NT2/D1 (cell line): ENCODE data around the gene CBX2.
A peak's percentile ranks its signal among the peaks of the same experiment; 100 is the strongest.

ENCODE experiments used
- SUZ12 ChIP-seq: IDR thresholded peaks from 2 replicates; pipeline ENCODE4 v1.6.1; 2011; ENCODE audit not compliant: insufficient read length, insufficient read depth; ENCODE audit errors: extremely low read depth
- YY1 ChIP-seq: IDR thresholded peaks from 2 replicates; pipeline ENCODE4 v1.6.1; 2011; ENCODE audit not compliant: insufficient read length, insufficient read depth
- ZNF274 ChIP-seq: IDR thresholded peaks from 2 replicates; pipeline ENCODE4 v1.6.1; 2011; ENCODE audit warnings: mild to moderate bottlenecking, low read depth, low read length

DNA sequence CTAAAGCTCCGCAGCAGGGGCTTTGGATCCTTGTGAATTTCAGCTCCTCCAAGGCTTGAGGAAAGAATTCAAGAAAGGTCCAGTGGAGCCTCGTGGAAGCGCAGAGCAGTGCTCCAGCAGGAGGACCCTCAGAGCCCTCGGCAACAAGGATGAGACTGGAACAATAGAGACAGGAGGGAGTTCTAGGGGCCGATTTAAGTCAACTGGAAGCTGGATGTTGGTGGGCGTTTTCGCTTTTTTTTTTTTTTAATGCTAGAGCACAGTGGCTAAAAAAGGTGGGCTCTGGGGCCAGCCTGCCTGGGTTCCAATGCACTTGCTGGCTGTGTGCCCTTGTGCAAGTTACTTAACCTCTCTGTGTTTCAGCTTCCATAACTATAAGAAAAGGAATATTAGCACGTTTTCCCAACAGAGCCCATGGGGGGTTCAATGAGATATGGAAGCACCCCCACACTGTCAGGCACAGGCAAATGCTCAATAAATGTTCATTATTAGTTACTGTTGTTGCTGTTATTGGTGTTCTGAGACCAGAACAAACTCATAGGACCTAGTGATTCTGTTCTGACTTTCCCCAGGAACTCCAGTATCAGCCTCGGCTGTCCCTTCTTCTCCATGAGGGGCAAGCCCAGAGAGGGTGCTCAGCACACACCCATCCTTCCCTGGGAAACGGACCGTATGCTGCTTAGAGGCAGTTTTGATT, 24.2 kb downstream of the CBX2 start:
- no peak for TF ChIP-seq YY1
- TF ChIP-seq SUZ12 = peak; percentile 46
- no peak for TF ChIP-seq ZNF274
